ENCODE measurements around the gene CALCOCO1.
"Not testable (repeated sequence)": the region's sequence is repeated elsewhere in the genome, so short reads cannot be mapped to it uniquely, and the experiment has no call there.

CALCOCO1 gene

DNA sequence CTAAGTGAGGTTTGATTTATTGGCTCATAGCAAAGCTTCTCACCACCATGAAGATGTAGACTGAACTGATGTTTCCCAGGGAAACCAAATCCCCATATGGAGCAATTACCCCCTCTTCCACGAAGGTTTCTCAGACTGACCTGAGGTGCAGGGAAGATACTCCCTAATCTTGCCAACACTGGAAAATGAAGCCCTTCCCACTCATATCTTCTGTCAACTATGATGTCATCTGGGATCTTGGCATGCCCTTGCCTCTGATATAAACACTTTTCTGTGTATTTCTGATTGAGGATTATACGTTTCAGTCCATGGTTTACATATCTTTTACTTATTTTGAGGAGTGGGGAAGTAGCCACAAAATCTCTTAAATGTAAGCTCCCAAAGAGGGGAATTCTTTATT, 38.6 kb upstream of the CALCOCO1 start:
- TF ChIP-seq CTCF (IDR thresholded peaks at IDR 0.05; ENCODE audit: low read depth, low read length): no peak
- DNase-seq (ENCODE audit: extremely low read depth, low read depth): no peak

DNA sequence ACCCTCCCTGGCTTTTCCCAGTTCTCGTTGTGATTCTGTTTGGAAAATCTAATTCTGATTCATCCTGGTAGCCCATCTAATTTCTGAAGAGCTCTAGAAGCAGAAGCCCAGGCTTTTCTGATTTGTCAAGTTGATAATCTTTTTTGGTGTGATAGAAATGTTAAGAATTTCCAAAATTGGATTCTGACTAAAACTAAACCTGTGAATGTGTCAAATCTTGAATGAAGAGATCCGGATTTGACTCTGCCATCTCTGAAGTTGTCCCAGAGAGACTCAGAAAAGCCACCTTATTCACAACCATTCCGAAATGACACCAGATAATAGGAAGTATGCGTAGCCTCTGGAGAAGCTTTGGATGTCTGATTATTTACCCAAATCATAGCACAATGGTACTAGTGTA, 37.4 kb upstream of the CALCOCO1 start:
- no peak for DNase-seq (ENCODE audit: extremely low read depth, low read depth)
- TF ChIP-seq CTCF (IDR thresholded peaks at IDR 0.05; ENCODE audit: low read depth, low read length): no peak

- not testable (repeated sequence) for DNase-seq (ENCODE audit: extremely low read depth, low read depth)
Observed at GRCh38 chr12:53762793-53763192, 35.5 kb upstream of the CALCOCO1 start.

- TF ChIP-seq CTCF (IDR thresholded peaks at IDR 0.05; ENCODE audit: low read depth, low read length): no peak
- no peak for DNase-seq (ENCODE audit: extremely low read depth, low read depth)
Observed at GRCh38 chr12:53761306-53761705, 34.1 kb upstream of the CALCOCO1 start.

DNA sequence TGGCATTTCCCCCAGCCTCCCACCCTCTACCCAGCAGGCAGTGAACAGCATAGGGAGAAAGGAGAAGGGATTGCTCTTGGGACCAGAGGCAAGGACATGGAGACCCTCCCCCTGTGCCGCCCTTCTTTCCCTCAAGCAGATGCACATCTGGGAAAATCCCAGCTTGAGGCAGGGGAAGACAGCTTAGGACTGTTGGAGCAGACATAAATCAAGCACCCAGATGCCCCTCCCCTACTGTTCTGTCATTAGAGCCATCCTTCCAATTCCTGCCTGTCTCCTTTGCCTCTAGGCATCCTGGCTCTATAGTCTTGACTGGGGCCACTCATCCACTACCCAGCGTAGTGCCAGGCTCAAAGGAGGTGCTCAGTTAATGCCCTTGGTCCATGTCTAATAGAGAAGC, 32.0 kb upstream of the CALCOCO1 start:
- DNase-seq (ENCODE audit: extremely low read depth, low read depth): no peak
- no peak for TF ChIP-seq CTCF (IDR thresholded peaks at IDR 0.05; ENCODE audit: low read depth, low read length)

GRCh38 chr12:53758730-53759103, 31.5 kb upstream of the CALCOCO1 start:
- no peak for TF ChIP-seq CTCF (IDR thresholded peaks at IDR 0.05; ENCODE audit: low read depth, low read length)
- DNase-seq (ENCODE audit: extremely low read depth, low read depth): no peak

DNA sequence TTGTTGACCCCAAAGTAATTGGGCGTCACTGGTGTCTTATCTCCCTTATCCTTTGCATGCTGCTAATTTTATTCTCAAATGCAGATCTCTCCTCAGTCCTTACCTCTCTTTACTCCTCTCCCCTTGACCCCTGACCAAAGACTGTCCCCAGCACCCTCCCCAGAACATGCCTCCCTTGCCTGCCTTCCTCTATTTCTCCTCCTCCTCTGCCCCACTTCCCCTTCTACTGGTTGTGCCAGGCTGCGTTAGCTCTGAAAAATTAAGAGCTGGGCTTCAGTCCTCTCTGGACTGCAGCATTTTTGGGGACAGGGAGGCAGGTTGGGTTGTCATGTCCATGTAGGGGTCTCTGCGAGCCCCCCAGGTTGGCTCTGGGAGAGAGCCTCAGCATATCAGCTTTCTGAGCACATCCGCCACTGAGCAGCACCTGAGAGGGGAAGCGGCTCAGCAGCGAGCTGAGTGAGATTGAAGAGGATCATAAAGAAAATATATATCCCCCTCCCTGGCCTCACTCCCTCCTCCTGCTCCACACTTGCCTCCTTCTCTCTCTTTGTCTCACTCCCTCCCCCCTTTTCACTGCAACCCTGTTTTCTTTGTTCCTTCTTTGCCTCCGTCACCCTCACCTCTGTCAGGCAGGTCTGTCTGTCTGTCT, 31.0 kb upstream of the CALCOCO1 start:
- no peak for DNase-seq (ENCODE audit: extremely low read depth, low read depth)

More for the DNA sequence above, 31.0 kb upstream of the CALCOCO1 start:
- TF ChIP-seq CTCF (IDR thresholded peaks at IDR 0.05; ENCODE audit: low read depth, low read length): no peak

Data from AG09319 (cell line).